ENCODE results near the gene EDA. TPM values are rescaled to one million over a fixed set of nuclear protein-coding genes. Genes with fewer than 3 reads are reported as not detected.

The EDA gene
- total RNA-seq, 4 donors from 2014 or later, result 0.51 to 13.5 (median 7.3) TPM

GRCh38 chrX:69987691-69988090 is 371.8 kb downstream of the EDA start:
- no peaks in the 10 kb centered on the region for H3K27me3 ChIP-seq
- no peak for DNase-seq
- H3K9me3 ChIP-seq, result no peaks in the 10 kb centered on the region
- no peak for TF ChIP-seq CTCF (IDR thresholded peaks at IDR 0.05)
- no peak for TF ChIP-seq POLR2A (IDR thresholded peaks at IDR 0.05)
- no peaks in the 10 kb centered on the region for H3K4me1 ChIP-seq
- intact Hi-C loops (cut with DNase I; ENCODE audit: low total_unique reads), result no loop called here
- H3K27ac ChIP-seq, result no peak overlapping the region
- no peak overlapping the region for H3K4me3 ChIP-seq
- no peaks in the 10 kb centered on the region for H3K36me3 ChIP-seq

GRCh38 chrX:69988955-69989394 is 373.1 kb downstream of the EDA start:
- Histone ChIP-seq H3K27ac (no peak overlapping the region), H3K4me3 (no peak overlapping the region), H3K36me3 (no peaks in the 10 kb centered on the region), H3K27me3 (no peaks in the 10 kb centered on the region), H3K9me3 (no peaks in the 10 kb centered on the region), H3K4me1 (no peaks in the 10 kb centered on the region)
- intact Hi-C loops (cut with DNase I; ENCODE audit: low total_unique reads), result no loop called here
- DNase-seq, result no peak
- no peak for TF ChIP-seq CTCF (IDR thresholded peaks at IDR 0.05)

- intact Hi-C loops (cut with DNase I; ENCODE audit: low total_unique reads), result no loop called here
- no peak for TF ChIP-seq POLR2A (IDR thresholded peaks at IDR 0.05)
- no peak for TF ChIP-seq CTCF (IDR thresholded peaks at IDR 0.05)
- no peaks in the 10 kb centered on the region for H3K36me3 ChIP-seq
Measured at GRCh38 chrX:69991685-69992084, 375.8 kb downstream of the EDA start.

GRCh38 chrX:69993494-69993893 is 377.6 kb downstream of the EDA start:
- no peak for TF ChIP-seq POLR2A (IDR thresholded peaks at IDR 0.05)
- TF ChIP-seq CTCF (IDR thresholded peaks at IDR 0.05), result no peak
- DNase-seq, result no peak
- no peak overlapping the region for H3K4me3 ChIP-seq
- no peaks in the 10 kb centered on the region for H3K9me3 ChIP-seq
- peaks cover 0 to 4% of the 10 kb centered on the region in 2 donors for H3K27me3 ChIP-seq
- H3K4me1 ChIP-seq, result no peaks in the 10 kb centered on the region
- H3K27ac ChIP-seq, result no peak overlapping the region
- intact Hi-C loops (cut with DNase I; ENCODE audit: low total_unique reads), result no loop called here
- no peaks in the 10 kb centered on the region for H3K36me3 ChIP-seq

More at GRCh38 chrX:69991685-69992084, 375.8 kb downstream of the EDA start:
- no peak for DNase-seq
- H3K9me3 ChIP-seq, result no peaks in the 10 kb centered on the region
- H3K4me1 ChIP-seq, result no peaks in the 10 kb centered on the region
- H3K27ac ChIP-seq, result no peak overlapping the region
- H3K4me3 ChIP-seq, result no peak overlapping the region
- H3K27me3 ChIP-seq, result peaks cover 0 to 4% of the 10 kb centered on the region in 2 donors

- Histone ChIP-seq H3K9me3 (no peaks in the 10 kb centered on the region), H3K4me1 (no peaks in the 10 kb centered on the region), H3K36me3 (no peaks in the 10 kb centered on the region), H3K4me3 (no peak overlapping the region), H3K27ac (no peak overlapping the region), H3K27me3 (peaks cover 0 to 4% of the 10 kb centered on the region in 2 donors)
- no peak for DNase-seq
- no peak for TF ChIP-seq POLR2A (IDR thresholded peaks at IDR 0.05)
- TF ChIP-seq CTCF (IDR thresholded peaks at IDR 0.05), result no peak
- intact Hi-C loops (cut with DNase I; ENCODE audit: low total_unique reads), result no loop called here
Measured at GRCh38 chrX:69995362-69996112, 379.6 kb downstream of the EDA start.

Measured in uterus (tissue), 4 donors.